Activated CD8-positive, alpha-beta T cell treated with anti-CD3 and anti-CD28 coated beads, Interleukin-2, amount 10 ng/mL, durations not matched to agents 7 days and 5 days (primary cell): ENCODE results near the gene CHD6. TPM values are rescaled to one million over a fixed set of nuclear protein-coding genes. Genes with fewer than 3 reads are reported as not detected.

Source experiments
- ATAC-seq: fragments of 150-1000 bp; cut with Tn5 transposase; one replicate; pipeline ENCODE4 v1.10.0; 2021; ENCODE audit warnings: moderate library complexity
- CTCF ChIA-PET: fragments of 350-600 bp; sonication (Branson Sonifier 250); formaldehyde crosslinking; loops from one replicate; lab custom pipeline; 2021; ENCODE audit warnings: antibody characterized with exemption; lab: Charles Lee
- POLR2A ChIA-PET: fragments of 350-600 bp; sonication (Branson Sonifier 250); formaldehyde crosslinking; loops from one replicate; lab custom pipeline; 2021; ENCODE audit warnings: antibody characterized with exemption; lab: Charles Lee
- DNase-seq: peaks from one replicate; pipeline ENCODE4 v3.0.0-alpha.2; 2020
- H3K27ac Mint-ChIP-seq: one replicate; pipeline ENCODE4 v1.8.0; 2021; ENCODE audit warnings: mild to moderate bottlenecking, mixed read lengths
- H3K27me3 Mint-ChIP-seq: one replicate; pipeline ENCODE4 v1.8.0; 2021; ENCODE audit warnings: low read depth, mixed read lengths
- H3K36me3 Mint-ChIP-seq: one replicate; pipeline ENCODE4 v1.8.0; 2021; ENCODE audit warnings: low read depth, mixed read lengths
- H3K4me1 Mint-ChIP-seq: one replicate; pipeline ENCODE4 v1.8.0; 2021; ENCODE audit warnings: low read depth, mixed read lengths
- H3K4me3 Mint-ChIP-seq: one replicate; pipeline ENCODE4 v1.8.0; 2021; ENCODE audit warnings: mild to moderate bottlenecking, mixed read lengths
- H3K9me3 Mint-ChIP-seq: one replicate; pipeline ENCODE4 v1.8.0; 2022; ENCODE audit warnings: mixed read lengths; ENCODE audit not compliant: insufficient read depth
- total RNA-seq, 2 experiments: library from RNA; stranded (reverse); gene quantifications; one replicate each; pipeline ENCODE4 v1.2.3, GENCODE V29; 2021

CHD6 gene
- total RNA-seq, 2 experiments from 2014 or later, result 29.1 to 32.2 TPM

- Mint-ChIP-seq H3K27me3 (no peaks in the 10 kb centered on the region), H3K27ac (no peak overlapping the region), H3K4me1 (peaks cover 21% of the 10 kb centered on the region), H3K9me3 (no peaks in the 10 kb centered on the region), H3K4me3 (no peak overlapping the region), H3K36me3 (peaks cover 33% of the 10 kb centered on the region)
- ATAC-seq, result no peak
- CTCF ChIA-PET, result no interaction called here
- POLR2A ChIA-PET, result interaction anchor here (0.6 kb wide), 1 partner anchor 135 kb away, joined by 3 read pairs; the partner anchor contains the start of gene CHD6
- DNase-seq, result no peak
These were observed 134.6 kb downstream of the CHD6 start for GRCh38 chr20:41483553-41483930.

- DNase-seq, result no peak
- Mint-ChIP-seq H3K4me3 (no peak overlapping the region), H3K36me3 (peaks cover 34% of the 10 kb centered on the region), H3K9me3 (no peaks in the 10 kb centered on the region), H3K4me1 (peaks cover 21% of the 10 kb centered on the region), H3K27ac (no peak overlapping the region), H3K27me3 (no peaks in the 10 kb centered on the region)
- POLR2A ChIA-PET, result no interaction called here
- CTCF ChIA-PET, result no interaction called here
- ATAC-seq, result no peak
These were observed 135.3 kb downstream of the CHD6 start for GRCh38 chr20:41482647-41483552.

DNA sequence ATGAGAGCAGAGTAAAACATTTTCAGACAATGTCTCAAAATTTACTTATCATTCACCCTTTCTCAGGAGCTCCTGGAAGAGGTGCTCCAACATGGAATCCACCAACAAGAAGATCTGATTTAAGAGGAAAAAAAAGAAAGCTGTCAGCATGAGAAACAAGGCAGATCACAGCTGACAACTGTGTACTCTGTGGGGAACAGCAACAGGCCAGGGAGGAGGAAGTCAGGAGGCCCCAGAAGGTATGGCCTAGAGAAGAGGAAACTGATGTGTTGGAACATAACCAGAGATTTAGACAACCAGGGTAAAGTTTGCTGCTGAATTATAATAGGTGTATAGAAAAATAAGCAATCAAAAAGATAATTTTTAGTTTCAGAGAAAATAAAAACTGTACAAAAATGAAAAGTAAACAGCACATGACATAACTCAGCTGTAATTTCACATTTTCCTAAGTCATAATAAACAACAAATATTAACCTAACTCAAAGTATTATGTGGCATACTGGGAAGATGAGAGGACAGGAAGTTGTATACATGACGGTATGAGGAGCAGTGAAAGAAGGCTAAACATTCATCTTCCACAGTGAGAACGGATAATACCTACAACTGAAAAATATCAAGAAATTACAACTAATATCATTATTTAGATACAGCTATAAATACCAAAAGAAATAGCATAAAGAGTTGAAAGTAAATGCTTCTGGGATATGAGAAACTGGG, 138.0 kb downstream of the CHD6 start:
- Mint-ChIP-seq H3K9me3 (no peaks in the 10 kb centered on the region), H3K36me3 (peaks cover 35% of the 10 kb centered on the region), H3K27me3 (no peaks in the 10 kb centered on the region), H3K4me3 (no peak overlapping the region), H3K27ac (peak overlapping the region; percentile 66), H3K4me1 (peaks cover 25% of the 10 kb centered on the region)
- CTCF ChIA-PET, result interaction anchor here (1.4 kb wide), 1 partner anchor 9 kb away, joined by 4 read pairs; no protein-coding TSS in a partner anchor
- DNase-seq (peak; percentile 33), ATAC-seq (peak; percentile 70)
- POLR2A ChIA-PET, result no interaction called here

DNA sequence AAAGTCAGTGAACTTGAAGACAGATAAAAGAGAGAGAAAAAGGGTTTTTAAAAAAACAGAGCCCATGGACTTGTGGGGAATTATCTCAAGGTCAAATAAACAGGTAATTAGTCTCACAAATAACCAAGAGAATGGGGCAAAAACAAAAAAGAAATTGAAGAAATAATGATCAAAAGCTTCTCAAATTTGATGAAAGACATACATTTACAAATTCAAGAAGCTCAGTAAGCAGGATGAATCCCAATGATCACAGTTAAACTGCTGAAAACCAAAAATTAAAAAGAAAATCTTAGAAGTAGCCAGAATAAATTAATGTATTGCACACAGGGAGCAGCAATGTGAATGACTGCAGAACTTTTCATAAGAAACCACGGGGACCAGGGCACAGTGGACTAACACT, 139.1 kb downstream of the CHD6 start:
- ChIA-PET POLR2A (no interaction called here), CTCF (interaction anchor here (1.4 kb wide), 1 partner anchor 10 kb away, joined by 4 read pairs; no protein-coding TSS in a partner anchor)
- no peak overlapping the region for H3K27ac Mint-ChIP-seq
- H3K4me3 Mint-ChIP-seq, result no peak overlapping the region
- H3K9me3 Mint-ChIP-seq, result no peaks in the 10 kb centered on the region
- H3K4me1 Mint-ChIP-seq, result peaks cover 27% of the 10 kb centered on the region
- no peaks in the 10 kb centered on the region for H3K27me3 Mint-ChIP-seq
- H3K36me3 Mint-ChIP-seq, result peaks cover 33% of the 10 kb centered on the region
- DNase-seq, result no peak
- no peak for ATAC-seq

DNA sequence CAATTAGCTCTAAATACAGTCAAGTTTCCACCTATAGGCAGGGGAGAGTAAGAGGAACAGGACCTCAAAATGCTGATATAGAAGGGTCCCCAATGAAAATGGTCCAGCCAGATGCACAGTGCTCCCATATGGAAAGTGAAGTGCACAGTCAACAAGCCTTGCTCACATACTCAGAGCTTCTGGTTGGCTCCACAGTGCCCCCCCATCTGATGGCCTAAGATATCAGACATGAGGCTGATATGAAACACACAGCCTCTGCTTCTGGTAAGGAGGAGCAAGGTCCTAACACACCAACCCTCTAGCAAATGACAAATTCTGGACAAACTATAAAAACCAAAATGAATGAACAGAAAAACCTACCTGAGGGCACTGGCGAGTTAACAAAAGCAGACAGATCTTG, 140.2 kb downstream of the CHD6 start:
- peaks cover 27% of the 10 kb centered on the region for H3K4me1 Mint-ChIP-seq
- DNase-seq (no peak), ATAC-seq (no peak)
- H3K9me3 Mint-ChIP-seq, result no peaks in the 10 kb centered on the region
- ChIA-PET CTCF (no interaction called here), POLR2A (no interaction called here)
- H3K36me3 Mint-ChIP-seq, result peaks cover 25% of the 10 kb centered on the region
- no peaks in the 10 kb centered on the region for H3K27me3 Mint-ChIP-seq
- H3K27ac Mint-ChIP-seq, result no peak overlapping the region
- H3K4me3 Mint-ChIP-seq, result no peak overlapping the region

GRCh38 chr20:41476446-41476845, 141.7 kb downstream of the CHD6 start:
- H3K36me3 Mint-ChIP-seq, result peaks cover 28% of the 10 kb centered on the region

DNA sequence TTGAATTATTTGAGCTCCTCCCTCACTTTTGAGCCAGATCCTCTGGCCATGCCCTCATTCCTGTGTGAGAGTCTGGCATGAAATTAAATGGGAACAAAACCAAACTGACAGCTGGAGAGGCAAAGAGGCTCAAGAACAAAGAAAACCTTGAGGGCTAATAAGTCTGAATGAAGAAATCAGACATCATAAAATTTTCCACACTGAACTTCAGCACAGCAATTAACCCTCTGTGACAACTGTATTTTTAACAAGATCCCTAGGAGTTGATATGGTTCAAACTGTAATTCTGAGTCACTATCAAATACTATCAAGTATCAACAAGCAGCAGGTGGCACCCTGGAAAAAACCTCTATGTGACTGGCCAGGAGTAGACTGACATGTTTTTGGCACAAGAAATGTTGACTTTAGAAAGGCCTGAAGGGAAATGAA, 142.2 kb downstream of the CHD6 start:
- ChIA-PET POLR2A (no interaction called here), CTCF (no interaction called here)
- Mint-ChIP-seq H3K4me3 (no peak overlapping the region), H3K27ac (no peak overlapping the region), H3K4me1 (peaks cover 27% of the 10 kb centered on the region), H3K9me3 (no peaks in the 10 kb centered on the region), H3K36me3 (peaks cover 28% of the 10 kb centered on the region), H3K27me3 (no peaks in the 10 kb centered on the region)
- ATAC-seq, result no peak
- no peak for DNase-seq

More at GRCh38 chr20:41476446-41476845, 141.7 kb downstream of the CHD6 start:
- no peaks in the 10 kb centered on the region for H3K27me3 Mint-ChIP-seq
- no peaks in the 10 kb centered on the region for H3K9me3 Mint-ChIP-seq
- ChIA-PET CTCF (no interaction called here), POLR2A (no interaction called here)
- DNase-seq (no peak), ATAC-seq (no peak)
- no peak overlapping the region for H3K27ac Mint-ChIP-seq
- no peak overlapping the region for H3K4me3 Mint-ChIP-seq
- peaks cover 27% of the 10 kb centered on the region for H3K4me1 Mint-ChIP-seq

GRCh38 chr20:41475503-41475902, 142.7 kb downstream of the CHD6 start:
- ChIA-PET CTCF (no interaction called here), POLR2A (no interaction called here)
- ATAC-seq, result no peak
- no peak overlapping the region for H3K27ac Mint-ChIP-seq
- no peaks in the 10 kb centered on the region for H3K27me3 Mint-ChIP-seq
- DNase-seq, result no peak
- peaks cover 28% of the 10 kb centered on the region for H3K36me3 Mint-ChIP-seq
- no peak overlapping the region for H3K4me3 Mint-ChIP-seq
- H3K4me1 Mint-ChIP-seq, result peaks cover 24% of the 10 kb centered on the region
- no peaks in the 10 kb centered on the region for H3K9me3 Mint-ChIP-seq

DNA sequence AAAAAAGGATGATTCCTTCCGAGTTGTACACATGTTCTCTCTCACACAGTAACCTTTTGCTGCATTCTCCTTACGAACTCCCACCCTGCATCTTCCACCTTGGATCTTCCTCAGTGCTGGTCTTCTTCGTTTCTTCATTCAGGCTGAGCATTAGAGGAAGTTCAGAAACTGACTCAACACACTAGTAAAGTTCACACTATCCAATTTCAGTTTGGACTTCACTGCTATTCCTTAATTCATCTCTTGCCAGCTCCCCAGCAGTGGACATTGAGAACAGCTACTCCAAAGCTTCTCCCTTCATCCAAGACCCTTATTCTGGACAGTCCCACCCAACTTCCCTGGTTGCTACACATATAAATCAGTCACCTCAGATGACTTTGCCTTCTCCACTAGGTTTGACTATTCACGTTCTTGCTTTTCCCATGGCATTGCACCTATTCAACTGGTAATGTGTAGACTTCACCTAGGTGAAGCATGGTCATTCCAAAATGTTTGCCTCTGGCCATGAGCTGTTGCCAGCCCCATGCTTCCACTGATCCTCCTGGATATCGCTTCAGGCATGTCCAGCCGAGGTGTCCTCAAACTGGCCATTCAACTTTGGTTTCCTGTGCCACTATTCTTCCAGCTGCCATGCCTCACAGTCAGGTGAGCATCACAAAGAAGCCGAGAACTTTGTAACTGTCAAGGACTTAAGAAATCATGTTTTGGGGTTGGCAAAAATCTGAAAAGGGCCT, 147.6 kb downstream of the CHD6 start:
- ChIA-PET CTCF (no interaction called here), POLR2A (no interaction called here)
- H3K4me1 Mint-ChIP-seq, result peaks cover 5% of the 10 kb centered on the region
- no peak overlapping the region for H3K27ac Mint-ChIP-seq
- no peaks in the 10 kb centered on the region for H3K9me3 Mint-ChIP-seq
- peaks cover 13% of the 10 kb centered on the region for H3K36me3 Mint-ChIP-seq
- no peaks in the 10 kb centered on the region for H3K27me3 Mint-ChIP-seq
- ATAC-seq (no peak), DNase-seq (no peak)
- H3K4me3 Mint-ChIP-seq, result no peak overlapping the region

DNA sequence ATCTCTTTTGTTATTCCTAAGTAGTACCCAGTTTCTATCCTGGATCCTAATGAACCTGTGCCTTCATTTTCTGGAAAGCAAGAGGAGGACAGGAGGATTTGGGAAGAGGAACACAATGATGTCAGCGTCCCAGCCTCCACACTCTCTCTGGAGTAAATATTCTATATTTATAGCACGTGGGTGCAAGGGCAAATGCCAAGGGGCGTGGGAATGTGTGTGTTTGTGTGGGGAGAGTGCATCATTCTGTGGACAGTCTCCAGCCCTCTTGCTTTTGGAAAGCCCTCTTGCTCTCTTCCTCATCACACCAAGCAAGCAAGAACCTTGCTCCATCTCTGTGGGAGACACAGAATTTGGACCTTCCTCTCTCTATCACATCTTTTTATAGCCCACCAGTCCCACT, 148.3 kb downstream of the CHD6 start:
- ATAC-seq (no peak), DNase-seq (no peak)
- peaks cover 16% of the 10 kb centered on the region for H3K36me3 Mint-ChIP-seq
- H3K4me1 Mint-ChIP-seq, result no peaks in the 10 kb centered on the region
- H3K27me3 Mint-ChIP-seq, result no peaks in the 10 kb centered on the region
- ChIA-PET POLR2A (no interaction called here), CTCF (no interaction called here)
- no peaks in the 10 kb centered on the region for H3K9me3 Mint-ChIP-seq
- H3K4me3 Mint-ChIP-seq, result no peak overlapping the region
- H3K27ac Mint-ChIP-seq, result no peak overlapping the region

GRCh38 chr20:41468994-41469600, 149.1 kb downstream of the CHD6 start:
- H3K27ac Mint-ChIP-seq, result no peak overlapping the region
- H3K4me3 Mint-ChIP-seq, result no peak overlapping the region
- no peaks in the 10 kb centered on the region for H3K27me3 Mint-ChIP-seq
- DNase-seq (no peak), ATAC-seq (no peak)
- no peaks in the 10 kb centered on the region for H3K9me3 Mint-ChIP-seq
- ChIA-PET POLR2A (no interaction called here), CTCF (no interaction called here)
- H3K4me1 Mint-ChIP-seq, result no peaks in the 10 kb centered on the region
- H3K36me3 Mint-ChIP-seq, result peaks cover 23% of the 10 kb centered on the region
